HG03103 (cell line): Measurements from ENCODE around the gene NDUFC2.
"Not testable (repeated sequence)": the region's sequence is repeated elsewhere in the genome, so short reads cannot be mapped to it uniquely, and the experiment has no call there.

Experiments
- ATAC-seq: cut with Tn5 transposase; IDR thresholded peaks from one replicate; pipeline ENCODE4 v1.9.1; 2021; ENCODE audit warnings: low read depth; ENCODE audit not compliant: unreplicated experiment

Gene NDUFC2

DNA sequence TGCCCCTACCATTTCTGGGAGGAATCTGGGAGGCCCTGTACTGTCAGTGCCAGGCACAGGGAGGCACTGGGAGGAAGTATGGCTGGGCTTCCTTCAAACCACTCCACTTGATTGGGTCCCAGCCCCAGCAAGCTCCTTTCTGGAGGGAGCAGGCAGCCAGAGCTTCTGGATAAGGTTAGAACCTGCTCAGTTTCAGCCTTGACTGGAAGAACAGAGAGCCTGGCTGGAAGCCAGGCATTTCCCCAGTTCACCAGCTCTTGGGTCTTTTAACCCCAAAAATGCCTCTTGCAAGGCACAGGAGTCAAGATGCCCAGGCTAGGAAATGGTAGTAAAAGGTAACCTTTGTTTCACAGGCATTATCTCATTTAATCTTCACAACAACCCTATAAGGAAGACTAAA, 47.6 kb downstream of the NDUFC2 start:
- ATAC-seq: no peak

GRCh38 chr11:78031629-78032028, 48.0 kb downstream of the NDUFC2 start:
- peak; percentile 73 for ATAC-seq

DNA sequence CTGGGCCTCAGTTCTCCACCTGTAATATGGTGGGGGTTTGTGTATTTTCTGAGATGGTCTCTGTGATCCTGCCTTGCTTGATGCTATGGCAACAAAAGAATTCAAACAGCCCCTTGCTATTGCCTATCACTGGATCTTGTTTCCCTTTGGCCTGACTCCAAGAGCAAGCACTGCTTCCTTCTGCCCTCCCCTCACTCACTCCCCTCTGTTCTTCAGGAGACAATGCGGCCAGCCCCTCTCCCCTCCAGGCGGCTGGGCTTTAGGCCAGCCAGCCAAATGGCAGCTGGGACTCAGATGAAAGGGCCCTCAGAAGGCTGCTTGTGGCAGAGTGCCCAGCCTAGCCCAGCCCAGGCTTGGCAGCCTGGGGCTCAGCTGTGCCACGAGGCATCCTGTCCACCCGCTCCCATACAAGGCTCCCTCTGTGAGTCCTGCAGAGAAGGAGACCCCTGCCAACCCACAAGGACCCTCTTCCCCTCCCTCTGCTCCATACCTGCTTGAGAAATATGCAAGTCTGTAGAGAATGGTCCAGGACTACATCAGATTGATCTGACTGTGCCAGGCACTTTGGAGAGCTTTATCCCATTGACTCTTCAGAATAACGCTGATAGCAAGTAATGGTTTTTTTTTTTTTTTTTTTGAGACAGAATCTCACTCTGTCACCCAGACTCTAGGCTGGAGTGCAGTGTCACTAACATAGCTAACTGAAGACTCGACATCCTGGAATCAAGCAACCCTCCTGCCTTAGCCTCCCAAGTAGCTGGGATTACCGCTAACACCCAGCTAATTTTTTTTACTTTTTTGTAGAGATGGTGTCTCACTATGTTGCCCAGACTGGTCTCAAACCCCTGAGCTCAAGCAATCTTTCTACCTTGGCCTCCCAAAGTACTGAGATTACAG, 49.0 kb downstream of the NDUFC2 start:
- ATAC-seq: no peak

DNA sequence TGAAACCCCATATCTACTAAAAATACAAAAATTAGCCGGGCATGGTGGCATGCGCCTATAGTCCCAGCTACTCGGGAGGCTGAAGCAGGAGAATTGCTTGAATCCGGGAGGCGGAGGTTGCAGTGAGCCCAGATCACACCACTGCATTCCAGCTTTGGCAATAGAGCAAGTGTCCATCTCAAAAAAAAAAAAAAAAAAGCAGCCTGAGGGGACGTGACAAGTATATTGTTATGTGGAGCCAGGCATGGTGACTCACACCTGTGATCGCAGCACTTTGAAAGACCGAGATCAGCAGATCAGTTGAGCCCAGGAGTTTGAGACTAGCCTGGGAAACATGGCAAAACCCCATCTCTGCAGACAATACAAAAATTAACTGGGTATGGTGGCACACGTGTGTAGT, 51.2 kb downstream of the NDUFC2 start:
- not testable (repeated sequence) for ATAC-seq

DNA sequence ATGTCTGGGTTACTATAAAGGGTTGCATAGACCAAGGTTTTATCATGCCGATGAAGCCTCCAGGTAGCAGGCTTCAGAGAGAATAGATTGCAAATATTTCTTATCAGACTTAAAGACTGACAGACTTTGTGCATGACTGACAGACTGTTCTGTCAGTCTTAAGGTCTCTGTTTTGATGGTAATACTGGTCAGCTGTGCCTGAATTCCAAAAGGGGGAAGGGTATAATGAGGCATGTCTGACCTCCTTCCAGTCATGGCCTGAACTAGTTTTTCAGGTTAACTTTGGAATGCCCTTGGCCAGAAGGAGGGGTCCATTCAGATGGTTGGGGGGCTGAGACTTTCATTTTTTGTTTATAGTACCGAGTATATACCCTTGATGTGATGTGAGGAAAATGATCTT, 51.9 kb downstream of the NDUFC2 start:
- ATAC-seq: no peak

DNA sequence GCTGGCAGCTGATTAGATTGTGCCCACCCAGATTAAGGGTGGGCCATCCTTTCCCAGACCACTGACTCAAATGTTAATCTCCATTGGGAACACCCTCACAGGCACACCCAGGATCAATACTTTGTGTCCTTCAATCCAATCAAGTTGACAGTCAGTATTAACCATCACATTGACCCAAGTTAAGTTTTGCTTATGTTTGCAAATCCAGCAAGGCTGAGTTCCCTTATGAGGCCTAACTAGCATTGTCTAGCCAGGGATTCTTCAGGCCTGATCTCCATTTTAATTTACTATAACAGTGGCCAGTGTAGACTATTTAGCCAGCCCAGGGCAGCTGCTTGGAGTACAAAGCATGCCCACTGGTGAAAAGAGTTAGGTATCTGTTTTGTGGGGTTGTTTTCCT, 54.3 kb downstream of the NDUFC2 start:
- ATAC-seq: no peak

- no peak for ATAC-seq
Observed at GRCh38 chr11:78023426-78023825, 56.2 kb downstream of the NDUFC2 start.

DNA sequence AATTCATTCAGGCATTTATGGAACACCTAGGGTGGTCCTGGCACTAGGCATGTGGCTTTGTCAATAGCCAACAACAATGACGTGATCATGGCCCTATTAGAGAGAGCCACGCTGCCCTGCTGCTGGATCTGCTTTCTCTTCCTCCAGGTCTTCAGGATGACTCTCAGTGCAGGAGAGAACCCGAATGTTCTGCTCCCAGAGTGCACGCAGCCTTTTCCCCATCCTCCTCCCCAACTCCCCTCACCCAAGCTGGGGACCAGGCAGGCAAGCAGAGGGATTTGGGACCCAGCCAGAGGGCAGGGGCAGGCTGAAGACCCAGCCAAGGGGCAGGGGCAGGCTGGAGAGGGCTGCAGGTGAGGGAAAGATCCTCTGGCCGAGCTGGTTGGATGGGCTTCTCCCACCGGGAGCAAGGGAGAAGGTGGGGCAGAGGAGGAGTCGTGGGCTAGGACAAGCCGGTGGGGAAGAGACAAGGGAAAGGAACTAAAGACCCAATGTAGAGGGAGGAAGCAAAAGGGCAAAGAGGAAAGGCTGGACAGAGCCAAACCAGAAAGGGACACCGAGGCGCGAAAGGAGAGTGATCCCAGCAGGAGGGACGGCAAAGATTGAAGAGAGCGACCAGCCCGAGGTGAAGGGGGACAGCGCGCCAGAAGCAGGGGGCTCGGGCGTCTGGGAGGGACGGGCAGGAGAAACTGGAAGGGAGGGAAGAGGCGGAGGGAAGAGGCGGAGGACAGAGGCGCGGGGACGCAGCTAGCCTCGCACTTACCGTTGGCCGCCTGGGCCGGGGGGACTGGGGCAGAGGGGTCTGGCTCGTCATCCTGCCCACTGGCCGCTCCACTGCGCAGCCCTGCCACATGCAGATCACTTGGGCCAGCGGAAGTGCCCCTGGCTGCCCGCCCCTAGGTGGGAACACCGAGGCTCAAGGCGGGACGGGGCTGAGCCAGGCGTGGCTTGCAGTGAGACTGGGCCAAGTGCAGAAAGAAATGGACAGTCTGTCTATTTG, 57.0 kb downstream of the NDUFC2 start, which contains the start of gene KCTD14:
TSS of gene KCTD14 (minus strand) at position 880 of the 1,000 bp plus-strand sequence. CDS start at position 853, 27 bp downstream.
- no peak for ATAC-seq

GRCh38 chr11:78021611-78022010, 58.1 kb downstream of the NDUFC2 start:
- no peak for ATAC-seq

DNA sequence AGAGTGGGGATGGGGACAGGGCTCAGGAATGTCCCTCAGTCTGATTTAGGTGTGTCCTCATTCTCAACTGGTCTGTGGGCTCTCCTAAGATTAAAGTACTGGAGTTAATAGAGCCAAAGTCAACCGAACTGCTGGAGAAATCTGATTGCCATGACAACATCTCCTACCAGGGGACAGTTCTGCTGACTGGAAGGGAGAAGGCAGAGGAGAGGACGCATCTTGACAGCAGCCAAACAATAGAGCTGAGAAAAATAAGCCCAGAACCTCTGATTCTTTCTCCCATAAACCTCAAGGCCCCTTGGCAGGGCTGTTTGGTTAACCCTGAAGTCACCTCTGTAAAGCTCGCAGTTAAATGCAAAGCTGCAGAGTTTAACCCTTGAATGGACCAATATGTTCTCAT, 59.4 kb downstream of the NDUFC2 start:
- ATAC-seq: no peak

GRCh38 chr11:78019808-78020207, 59.9 kb downstream of the NDUFC2 start:
- ATAC-seq: no peak
